ENCODE measurements around the gene QPCT. TPM values are rescaled to one million over a fixed set of nuclear protein-coding genes. Genes with fewer than 3 reads are reported as not detected.

The QPCT gene
- total RNA-seq, 4 donors from 2014 or later: 2.1 to 13.7 (median 7.2) TPM

GRCh38 chr2:37338933-37339332 lies 5.5 kb upstream of the QPCT start:
- Histone ChIP-seq H3K27ac (no peak overlapping the region), H3K27me3 (no peaks in the 10 kb centered on the region), H3K4me3 (no peak overlapping the region), H3K36me3 (no peaks in the 10 kb centered on the region), H3K4me1 (peaks cover 0 to 8% (median 0%) of the 10 kb centered on the region in 3 donors), H3K9me3 (no peaks in the 10 kb centered on the region)
- DNase-seq: no peak
- WGBS, 2 donors: 78 to 84% methylated on average over 4 of the region's 4 CpGs
- TF ChIP-seq CTCF (IDR thresholded peaks at IDR 0.05) (no peak), POLR2A (IDR thresholded peaks at IDR 0.05) (no peak)
- intact Hi-C loops (cut with DNase I): no loop called here

GRCh38 chr2:37340637-37341036 lies 3.8 kb upstream of the QPCT start:
- Histone ChIP-seq H3K9me3 (no peaks in the 10 kb centered on the region), H3K4me1 (peaks cover 0 to 24% (median 5%) of the 10 kb centered on the region in 3 donors), H3K27ac (no peak overlapping the region), H3K27me3 (no peaks in the 10 kb centered on the region), H3K36me3 (no peaks in the 10 kb centered on the region), H3K4me3 (no peak overlapping the region)
- intact Hi-C loops (cut with DNase I): no loop called here
- DNase-seq: no peak
- TF ChIP-seq CTCF (IDR thresholded peaks at IDR 0.05) (no peak), POLR2A (IDR thresholded peaks at IDR 0.05) (no peak)
- WGBS, 2 donors: 77 to 91% methylated on average over 3 of the region's 3 CpGs

- 84 to 93% methylated on average over 7 of the region's 7 CpGs for WGBS, 2 donors
- no peak overlapping the region for H3K27ac ChIP-seq
- no peak overlapping the region for H3K4me3 ChIP-seq
- DNase-seq: no peak
- peaks cover 0 to 24% (median 5%) of the 10 kb centered on the region in 3 donors for H3K4me1 ChIP-seq
- H3K27me3 ChIP-seq: no peaks in the 10 kb centered on the region
- intact Hi-C loops (cut with DNase I): no loop called here
- TF ChIP-seq CTCF (IDR thresholded peaks at IDR 0.05): no peak
- TF ChIP-seq POLR2A (IDR thresholded peaks at IDR 0.05): no peak
- no peaks in the 10 kb centered on the region for H3K36me3 ChIP-seq
- no peaks in the 10 kb centered on the region for H3K9me3 ChIP-seq
These were observed 1.7 kb upstream of the QPCT start for GRCh38 chr2:37342591-37343220.

GRCh38 chr2:37343537-37344434 lies 644 bp upstream of the QPCT start:
- H3K9me3 ChIP-seq: no peaks in the 10 kb centered on the region
- DNase-seq: no peak
- intact Hi-C loops (cut with DNase I): no loop called here
- peak overlapping the region; percentile 57 to 88 (median 66) for H3K4me3 ChIP-seq
- no peak for TF ChIP-seq POLR2A (IDR thresholded peaks at IDR 0.05)
- peak in 5 of 6 experiments; percentile 8 to 40 (median 21) for TF ChIP-seq CTCF (IDR thresholded peaks at IDR 0.05)
- WGBS, 2 donors: 71 to 72% methylated on average over 7 of the region's 7 CpGs
- H3K4me1 ChIP-seq: peaks cover 0 to 24% (median 5%) of the 10 kb centered on the region in 3 donors
- H3K27me3 ChIP-seq: no peaks in the 10 kb centered on the region
- H3K27ac ChIP-seq: peak overlapping the region; percentile 61 to 79 (median 74)
- H3K36me3 ChIP-seq: no peaks in the 10 kb centered on the region

GRCh38 chr2:37348155-37348554 lies 3.7 kb downstream of the QPCT start:
- H3K27me3 ChIP-seq: no peaks in the 10 kb centered on the region
- 90 to 97% methylated on average over 5 of the region's 5 CpGs for WGBS, 2 donors
- intact Hi-C loops (cut with DNase I): no loop called here
- H3K27ac ChIP-seq: no peak overlapping the region
- H3K4me1 ChIP-seq: peaks cover 5 to 39% (median 10%) of the 10 kb centered on the region in 3 donors
- H3K36me3 ChIP-seq: no peaks in the 10 kb centered on the region
- DNase-seq: no peak
- TF ChIP-seq CTCF (IDR thresholded peaks at IDR 0.05) (no peak), POLR2A (IDR thresholded peaks at IDR 0.05) (no peak)
- no peaks in the 10 kb centered on the region for H3K9me3 ChIP-seq
- no peak overlapping the region for H3K4me3 ChIP-seq

Data from esophagus squamous epithelium (tissue), 5 donors.